Panc1 (cell line): Measurements from ENCODE around the gene RXFP4. TPM values are rescaled to one million over a fixed set of nuclear protein-coding genes. Genes with fewer than 3 reads are reported as not detected.

ENCODE experiments used
- ATAC-seq: fragments of 200-7000 bp; cut with Tn5 transposase; 2 replicates; pipeline ENCODE4 v1.9.1; 2020; ENCODE audit warnings: mild to moderate bottlenecking, moderate library complexity
- BruUV-seq: library from RNA; stranded (reverse); fragments of 400-500 nt; replicated peaks from 2 replicates; lab custom pipeline; 2021; lab: Mats Ljungman, UMichigan
- CTCF ChIA-PET: fragments of 300-600 bp; sonication (Branson Sonifier 250); formaldehyde crosslinking; loops from one replicate; lab custom pipeline; 2022; ENCODE audit warnings: antibody characterized with exemption; lab: Charles Lee
- POLR2A ChIA-PET: fragments of 300-600 bp; sonication (Branson Sonifier 250); formaldehyde crosslinking; loops from one replicate; lab custom pipeline; 2022; ENCODE audit warnings: antibody characterized with exemption; lab: Charles Lee
- DNase-seq: peaks from one replicate; pipeline ENCODE4 v3.0.0-alpha.2; 2010; ENCODE audit warnings: low read depth, low spot score
- H3K27ac ChIP-seq: 2 replicates; pipeline ENCODE4 v1.5.1; 2011; ENCODE audit warnings: mild to moderate bottlenecking, low read length, inconsistent platforms
- H3K27me3 ChIP-seq: fragments of 200-500 bp; sonication (Bioruptor generic); 2 replicates; pipeline ENCODE4 v1.6.0; 2014; ENCODE audit warnings: low read length, inconsistent platforms; ENCODE audit not compliant: control insufficient read depth, insufficient read depth
- H3K36me3 ChIP-seq: fragments of 200-500 bp; sonication (Bioruptor generic); 2 replicates; pipeline ENCODE4 v1.5.1; 2014; ENCODE audit warnings: inconsistent platforms, mild to moderate bottlenecking, low read length, moderate library complexity; ENCODE audit not compliant: control insufficient read depth, insufficient read depth
- H3K4me1 ChIP-seq: 2 replicates; pipeline ENCODE4 v1.5.1; 2011; ENCODE audit warnings: inconsistent platforms, mild to moderate bottlenecking, low read length, moderate library complexity; ENCODE audit not compliant: control insufficient read depth, insufficient read depth
- H3K4me3 ChIP-seq, 2 experiments: 2 replicates each; pipeline ENCODE4 v1.5.1; 2011 to 2012; ENCODE audit warnings: low read depth in 2 of 2, low read length in 2 of 2, mild to moderate bottlenecking in 2 of 2, inconsistent platforms in 1 of 2, moderate library complexity in 1 of 2
- H3K9me3 ChIP-seq: fragments of 200-500 bp; sonication (Bioruptor generic); 2 replicates; pipeline ENCODE4 v1.5.1; 2014; ENCODE audit warnings: low read depth, mild to moderate bottlenecking, inconsistent platforms, low read length, moderate library complexity; ENCODE audit not compliant: control insufficient read depth, insufficient read depth
- POLR2AphosphoS5 ChIP-seq: IDR thresholded peaks from 2 replicates; pipeline ENCODE4 v1.6.1; 2012; ENCODE audit warnings: mild to moderate bottlenecking, low read depth, low read length, moderate library complexity
- SIN3A ChIP-seq: IDR thresholded peaks from 2 replicates; pipeline ENCODE4 v1.6.1; 2012; ENCODE audit warnings: low read depth, mild to moderate bottlenecking, low read length, moderate library complexity, borderline replicate concordance; ENCODE audit not compliant: insufficient read depth
- TCF7L2 ChIP-seq: IDR thresholded peaks from 2 replicates; pipeline ENCODE4 v1.6.1; 2011; ENCODE audit warnings: mild to moderate bottlenecking, low read depth, low read length, inconsistent platforms
- in situ Hi-C: cut with HindIII; loops from 2 replicates; pipeline ENCODE4 v1.10.0; 2016; ENCODE audit warnings: low sequenced_read_pairs, low pct_unique_long_range_greater_than_20kb
- intact Hi-C: fragments of 100-400 bp; cut with micrococcal nuclease; formaldehyde crosslinking; loops from one replicate; pipeline ENCODE4 v1.10.0; 2022; ENCODE audit not compliant: unreplicated experiment
- total RNA-seq: library from RNA; stranded (reverse); gene quantifications from one replicate; pipeline ENCODE4 v1.2.1, GENCODE V29; 2021; ENCODE audit not compliant: unreplicated experiment
- TF ChIP-seq, protein P1 (sequence below), 2 experiments: IDR thresholded peaks; 2 replicates each; pipeline ENCODE4 v1.6.1; 2011 to 2012; ENCODE audit warnings: low read depth in 2 of 2, control low read depth in 1 of 2, low read length in 1 of 2, mild to moderate bottlenecking in 1 of 2, moderate library complexity in 1 of 2; ENCODE audit not compliant: insufficient read depth in 1 of 2
- TF ChIP-seq, protein P2 (sequence below): fragments of 450-650 bp; IDR thresholded peaks from 2 replicates; pipeline ENCODE4 v1.5.1; 2017; ENCODE audit warnings: mild to moderate bottlenecking

RXFP4 gene
- total RNA-seq, 1 experiment from 2014 or later = 8.0 TPM

GRCh38 chr1:155918660-155919059 is 22.8 kb upstream of the RXFP4 start:
- no peaks in the 10 kb centered on the region for H3K27me3 ChIP-seq
- no TSS peak for BruUV-seq
- ATAC-seq (no peak), DNase-seq (no peak)
- H3K9me3 ChIP-seq = no peaks in the 10 kb centered on the region
- peaks cover 8% of the 10 kb centered on the region; the same call in 1 of the 2 replicates for H3K4me1 ChIP-seq
- CTCF ChIA-PET = interaction anchor here (0.6 kb wide), 1 partner anchor 26 kb away, joined by 3 read pairs; no protein-coding TSS in a partner anchor
- intact Hi-C loops = no loop called here
- no peak overlapping the region for H3K4me3 ChIP-seq
- H3K36me3 ChIP-seq = peaks cover 61% of the 10 kb centered on the region
- TF ChIP-seq, protein P1, sequence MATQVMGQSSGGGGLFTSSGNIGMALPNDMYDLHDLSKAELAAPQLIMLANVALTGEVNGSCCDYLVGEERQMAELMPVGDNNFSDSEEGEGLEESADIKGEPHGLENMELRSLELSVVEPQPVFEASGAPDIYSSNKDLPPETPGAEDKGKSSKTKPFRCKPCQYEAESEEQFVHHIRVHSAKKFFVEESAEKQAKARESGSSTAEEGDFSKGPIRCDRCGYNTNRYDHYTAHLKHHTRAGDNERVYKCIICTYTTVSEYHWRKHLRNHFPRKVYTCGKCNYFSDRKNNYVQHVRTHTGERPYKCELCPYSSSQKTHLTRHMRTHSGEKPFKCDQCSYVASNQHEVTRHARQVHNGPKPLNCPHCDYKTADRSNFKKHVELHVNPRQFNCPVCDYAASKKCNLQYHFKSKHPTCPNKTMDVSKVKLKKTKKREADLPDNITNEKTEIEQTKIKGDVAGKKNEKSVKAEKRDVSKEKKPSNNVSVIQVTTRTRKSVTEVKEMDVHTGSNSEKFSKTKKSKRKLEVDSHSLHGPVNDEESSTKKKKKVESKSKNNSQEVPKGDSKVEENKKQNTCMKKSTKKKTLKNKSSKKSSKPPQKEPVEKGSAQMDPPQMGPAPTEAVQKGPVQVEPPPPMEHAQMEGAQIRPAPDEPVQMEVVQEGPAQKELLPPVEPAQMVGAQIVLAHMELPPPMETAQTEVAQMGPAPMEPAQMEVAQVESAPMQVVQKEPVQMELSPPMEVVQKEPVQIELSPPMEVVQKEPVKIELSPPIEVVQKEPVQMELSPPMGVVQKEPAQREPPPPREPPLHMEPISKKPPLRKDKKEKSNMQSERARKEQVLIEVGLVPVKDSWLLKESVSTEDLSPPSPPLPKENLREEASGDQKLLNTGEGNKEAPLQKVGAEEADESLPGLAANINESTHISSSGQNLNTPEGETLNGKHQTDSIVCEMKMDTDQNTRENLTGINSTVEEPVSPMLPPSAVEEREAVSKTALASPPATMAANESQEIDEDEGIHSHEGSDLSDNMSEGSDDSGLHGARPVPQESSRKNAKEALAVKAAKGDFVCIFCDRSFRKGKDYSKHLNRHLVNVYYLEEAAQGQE (IDR thresholded peaks at IDR 0.05; ENCODE audit: insufficient read depth in 1 of 2, low read depth in 2 of 2, low read length in 1 of 2) = no peak
- TF ChIP-seq, protein P2, sequence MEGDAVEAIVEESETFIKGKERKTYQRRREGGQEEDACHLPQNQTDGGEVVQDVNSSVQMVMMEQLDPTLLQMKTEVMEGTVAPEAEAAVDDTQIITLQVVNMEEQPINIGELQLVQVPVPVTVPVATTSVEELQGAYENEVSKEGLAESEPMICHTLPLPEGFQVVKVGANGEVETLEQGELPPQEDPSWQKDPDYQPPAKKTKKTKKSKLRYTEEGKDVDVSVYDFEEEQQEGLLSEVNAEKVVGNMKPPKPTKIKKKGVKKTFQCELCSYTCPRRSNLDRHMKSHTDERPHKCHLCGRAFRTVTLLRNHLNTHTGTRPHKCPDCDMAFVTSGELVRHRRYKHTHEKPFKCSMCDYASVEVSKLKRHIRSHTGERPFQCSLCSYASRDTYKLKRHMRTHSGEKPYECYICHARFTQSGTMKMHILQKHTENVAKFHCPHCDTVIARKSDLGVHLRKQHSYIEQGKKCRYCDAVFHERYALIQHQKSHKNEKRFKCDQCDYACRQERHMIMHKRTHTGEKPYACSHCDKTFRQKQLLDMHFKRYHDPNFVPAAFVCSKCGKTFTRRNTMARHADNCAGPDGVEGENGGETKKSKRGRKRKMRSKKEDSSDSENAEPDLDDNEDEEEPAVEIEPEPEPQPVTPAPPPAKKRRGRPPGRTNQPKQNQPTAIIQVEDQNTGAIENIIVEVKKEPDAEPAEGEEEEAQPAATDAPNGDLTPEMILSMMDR = no peak
- TF ChIP-seq TCF7L2 (no peak), SIN3A (no peak), POLR2AphosphoS5 (no peak; the same call in 1 of the 2 replicates)
- no peak overlapping the region for H3K27ac ChIP-seq
- POLR2A ChIA-PET = interaction anchor here (0.6 to 0.7 kb wide), 3 partner anchors 20 to 60 kb away, joined by 4 to 5 read pairs (median 4); no protein-coding TSS in a partner anchor
- in situ Hi-C loops = no loop called here

GRCh38 chr1:155919801-155920200 is 21.6 kb upstream of the RXFP4 start:
- in situ Hi-C loops (no loop called here), intact Hi-C loops (no loop called here)
- POLR2A ChIA-PET = no interaction called here
- ATAC-seq = no peak
- Histone ChIP-seq H3K4me1 (peaks cover 8% of the 10 kb centered on the region; the same call in 1 of the 2 replicates), H3K36me3 (peaks cover 53% of the 10 kb centered on the region), H3K9me3 (no peaks in the 10 kb centered on the region), H3K27ac (no peak overlapping the region), H3K4me3 (no peak overlapping the region), H3K27me3 (no peaks in the 10 kb centered on the region)
- BruUV-seq = no TSS peak
- DNase-seq = no peak
- CTCF ChIA-PET = no interaction called here
- TF ChIP-seq POLR2AphosphoS5 = no peak
- TF ChIP-seq TCF7L2 = no peak
- TF ChIP-seq, protein P1 (IDR thresholded peaks at IDR 0.05; ENCODE audit: insufficient read depth in 1 of 2, low read depth in 2 of 2, low read length in 1 of 2) = no peak
